Skeletal muscle tissue (tissue), 4 donors: Measurements from ENCODE around the gene PPM1H. TPM values are rescaled to one million over a fixed set of nuclear protein-coding genes. Genes with fewer than 3 reads are reported as not detected.

Source experiments
- H3K27ac ChIP-seq: one replicate; pipeline ENCODE4 v1.7.0; 2013; ENCODE audit warnings: mild to moderate bottlenecking, low read depth, low read length, inconsistent platforms
- H3K27me3 ChIP-seq, 3 donors: one replicate each; pipeline ENCODE4 v1.7.0; 2013; ENCODE audit warnings: low read length in 3 of 3; ENCODE audit not compliant: control insufficient read depth in 3 of 3, insufficient read depth in 3 of 3
- H3K36me3 ChIP-seq, 3 donors: one replicate each; pipeline ENCODE4 v1.7.0; 2013; ENCODE audit warnings: low read length in 3 of 3; ENCODE audit not compliant: control insufficient read depth in 3 of 3, insufficient read depth in 3 of 3
- H3K4me1 ChIP-seq, 3 donors: one replicate each; pipeline ENCODE4 v1.7.0; 2013; ENCODE audit warnings: low read length in 3 of 3, mild to moderate bottlenecking in 3 of 3; ENCODE audit not compliant: control insufficient read depth in 3 of 3, insufficient read depth in 3 of 3
- H3K4me3 ChIP-seq, 3 donors: one replicate each; pipeline ENCODE4 v1.7.0; 2013; ENCODE audit warnings: low read length in 3 of 3
- H3K9ac ChIP-seq, 3 donors: one replicate each; pipeline ENCODE4 v1.7.0; 2013; ENCODE audit warnings: low read length in 3 of 3, mild to moderate bottlenecking in 3 of 3, moderate library complexity in 2 of 3, low read depth in 1 of 3
- H3K9me3 ChIP-seq, 3 donors: one replicate each; pipeline ENCODE4 v1.7.0; 2013; ENCODE audit warnings: low read length in 3 of 3; ENCODE audit not compliant: control insufficient read depth in 3 of 3
- total RNA-seq: library from RNA; depleted of rRNA; stranded (reverse); fragments of >200 nt; gene quantifications from one replicate; pipeline ENCODE4 v1.2.3, GENCODE V29; 2014
- donor health status: Osteomylitis.

The PPM1H gene
- total RNA-seq, 1 donor from 2014 or later: 4.2 TPM

DNA sequence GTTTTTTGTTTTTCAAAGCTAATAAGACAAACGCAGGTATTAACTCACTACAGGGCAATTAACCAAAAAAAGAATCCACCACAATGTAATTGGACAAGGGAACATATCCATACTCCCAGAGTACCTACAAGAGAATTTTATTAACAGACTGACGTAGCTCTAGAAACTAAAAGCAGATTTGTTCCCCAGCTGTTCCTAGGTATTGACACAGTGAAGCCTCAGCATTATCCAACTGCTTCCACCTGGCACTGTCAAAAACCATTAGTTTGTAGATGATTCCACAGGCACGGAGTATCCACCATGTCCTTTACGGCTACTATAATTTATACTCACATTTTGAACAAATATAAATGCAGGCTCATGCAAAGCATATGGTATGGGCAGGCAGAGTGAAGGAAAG lies 22.3 kb downstream of the PPM1H start:
- H3K27me3 ChIP-seq: no peaks in the 10 kb centered on the region
- H3K36me3 ChIP-seq: no peaks in the 10 kb centered on the region
- H3K9me3 ChIP-seq: no peaks in the 10 kb centered on the region
- no peak overlapping the region for H3K27ac ChIP-seq
- H3K4me3 ChIP-seq: no peak overlapping the region
- H3K4me1 ChIP-seq: no peaks in the 10 kb centered on the region
- no peak overlapping the region for H3K9ac ChIP-seq

DNA sequence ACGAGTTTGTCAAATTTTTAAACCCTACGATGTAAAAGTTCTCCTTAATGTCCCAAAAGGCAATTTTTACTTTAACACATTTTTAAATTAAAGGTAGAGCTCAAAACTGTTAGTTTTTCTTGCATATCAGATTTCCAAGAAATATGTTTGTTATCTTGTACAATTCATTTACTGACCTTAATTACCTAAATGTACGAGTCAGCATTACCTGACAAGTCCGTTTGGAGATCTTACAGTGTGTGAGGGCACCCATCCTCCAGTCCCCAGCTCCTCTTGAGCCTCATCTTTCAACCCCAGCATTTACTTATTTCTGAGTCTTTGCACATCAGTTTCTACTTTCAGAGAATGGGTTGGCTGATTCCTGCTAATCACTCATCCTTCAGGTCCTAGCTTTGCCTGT lies 23.7 kb downstream of the PPM1H start:
- no peak overlapping the region for H3K27ac ChIP-seq
- no peaks in the 10 kb centered on the region for H3K9me3 ChIP-seq
- H3K4me3 ChIP-seq: no peak overlapping the region
- H3K36me3 ChIP-seq: no peaks in the 10 kb centered on the region
- no peak overlapping the region for H3K9ac ChIP-seq
- no peaks in the 10 kb centered on the region for H3K27me3 ChIP-seq
- no peaks in the 10 kb centered on the region for H3K4me1 ChIP-seq

GRCh38 chr12:62910549-62911169 lies 24.3 kb downstream of the PPM1H start:
- Histone ChIP-seq H3K9ac (no peak overlapping the region), H3K27me3 (no peaks in the 10 kb centered on the region), H3K4me1 (no peaks in the 10 kb centered on the region), H3K36me3 (no peaks in the 10 kb centered on the region), H3K4me3 (no peak overlapping the region), H3K9me3 (no peaks in the 10 kb centered on the region), H3K27ac (no peak overlapping the region)

DNA sequence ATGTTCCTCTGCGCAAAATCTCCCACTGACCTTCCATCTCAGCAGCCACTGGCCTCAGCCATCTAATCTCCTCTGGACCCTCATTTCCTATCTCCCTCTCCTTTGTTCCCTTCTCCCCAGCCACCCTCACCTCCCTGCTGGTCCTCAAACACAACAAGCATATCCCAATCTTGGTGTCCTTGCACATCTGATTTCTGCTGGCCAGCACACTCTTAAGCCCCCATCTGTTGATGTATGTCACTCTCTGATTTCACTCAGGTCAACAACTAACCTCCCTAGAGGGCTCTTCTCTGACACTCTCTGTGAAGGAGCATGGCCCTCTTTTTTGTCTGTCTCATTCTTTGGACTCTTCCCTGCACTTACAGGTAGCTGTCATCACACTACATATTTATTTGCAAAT lies 25.6 kb downstream of the PPM1H start:
- Histone ChIP-seq H3K9ac (no peak overlapping the region), H3K36me3 (no peaks in the 10 kb centered on the region), H3K27me3 (no peaks in the 10 kb centered on the region), H3K4me1 (no peaks in the 10 kb centered on the region), H3K4me3 (no peak overlapping the region), H3K9me3 (no peaks in the 10 kb centered on the region), H3K27ac (no peak overlapping the region)

DNA sequence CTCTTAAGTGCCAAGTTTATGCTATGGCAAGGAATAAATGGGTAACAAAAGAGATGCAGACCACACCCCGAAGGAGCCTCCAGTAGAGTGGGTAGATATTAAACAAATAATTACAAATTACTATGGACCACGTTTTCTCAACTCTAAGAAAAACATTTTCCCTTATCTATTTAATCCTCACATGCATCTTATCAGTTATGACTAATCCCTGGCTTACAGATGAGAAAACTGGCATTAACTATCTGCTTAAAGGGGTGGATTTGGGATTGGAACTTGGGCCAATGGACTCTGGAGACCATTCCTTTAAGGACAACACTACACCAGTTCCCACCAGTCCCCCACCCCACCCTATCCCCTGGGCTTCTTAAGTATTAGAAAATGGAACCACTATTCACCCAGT lies 26.3 kb downstream of the PPM1H start:
- H3K27ac ChIP-seq: no peak overlapping the region
- H3K9me3 ChIP-seq: no peaks in the 10 kb centered on the region
- H3K4me3 ChIP-seq: no peak overlapping the region
- H3K9ac ChIP-seq: no peak overlapping the region
- H3K27me3 ChIP-seq: no peaks in the 10 kb centered on the region
- H3K36me3 ChIP-seq: no peaks in the 10 kb centered on the region
- no peaks in the 10 kb centered on the region for H3K4me1 ChIP-seq

GRCh38 chr12:62907561-62907960 lies 27.4 kb downstream of the PPM1H start:
- H3K27ac ChIP-seq: no peak overlapping the region

GRCh38 chr12:62907078-62907477 lies 27.9 kb downstream of the PPM1H start:
- Histone ChIP-seq H3K36me3 (no peaks in the 10 kb centered on the region), H3K9me3 (no peaks in the 10 kb centered on the region), H3K27me3 (no peaks in the 10 kb centered on the region), H3K4me3 (no peak overlapping the region), H3K9ac (no peak overlapping the region), H3K4me1 (peaks cover 0 to 3% (median 0%) of the 10 kb centered on the region in 3 donors), H3K27ac (no peak overlapping the region)

More at GRCh38 chr12:62907561-62907960, 27.4 kb downstream of the PPM1H start:
- Histone ChIP-seq H3K9me3 (no peaks in the 10 kb centered on the region), H3K36me3 (no peaks in the 10 kb centered on the region), H3K27me3 (no peaks in the 10 kb centered on the region), H3K4me3 (no peak overlapping the region), H3K4me1 (peaks cover 0 to 3% (median 0%) of the 10 kb centered on the region in 3 donors), H3K9ac (no peak overlapping the region)

- H3K36me3 ChIP-seq: no peaks in the 10 kb centered on the region
- H3K27ac ChIP-seq: no peak overlapping the region
- peaks cover 0 to 9% (median 3%) of the 10 kb centered on the region in 3 donors for H3K4me1 ChIP-seq
- no peak overlapping the region for H3K9ac ChIP-seq
- no peak overlapping the region for H3K4me3 ChIP-seq
- no peaks in the 10 kb centered on the region for H3K9me3 ChIP-seq
- H3K27me3 ChIP-seq: no peaks in the 10 kb centered on the region
Observed at GRCh38 chr12:62903151-62903550, 31.8 kb downstream of the PPM1H start.

- Histone ChIP-seq H3K9ac (no peak overlapping the region), H3K4me3 (no peak overlapping the region), H3K4me1 (peaks cover 0 to 9% (median 3%) of the 10 kb centered on the region in 3 donors), H3K36me3 (no peaks in the 10 kb centered on the region), H3K27me3 (no peaks in the 10 kb centered on the region), H3K9me3 (no peaks in the 10 kb centered on the region), H3K27ac (no peak overlapping the region)
Observed at GRCh38 chr12:62900686-62901272, 34.2 kb downstream of the PPM1H start.

GRCh38 chr12:62899568-62900390 lies 35.2 kb downstream of the PPM1H start:
- Histone ChIP-seq H3K36me3 (no peaks in the 10 kb centered on the region), H3K9ac (no peak overlapping the region), H3K4me3 (no peak overlapping the region), H3K9me3 (no peaks in the 10 kb centered on the region), H3K27ac (no peak overlapping the region), H3K4me1 (peaks cover 0 to 9% (median 3%) of the 10 kb centered on the region in 3 donors), H3K27me3 (no peaks in the 10 kb centered on the region)
